GDM1 (cell line): ENCODE measurements around the gene ITGA11.
"Not testable (repeated sequence)": the region's sequence is repeated elsewhere in the genome, so short reads cannot be mapped to it uniquely, and the experiment has no call there.

Source experiments
- DNase-seq: peaks from one replicate; lab custom pipeline; 2025; lab: John Stamatoyannopoulos, UW

The ITGA11 gene

DNA sequence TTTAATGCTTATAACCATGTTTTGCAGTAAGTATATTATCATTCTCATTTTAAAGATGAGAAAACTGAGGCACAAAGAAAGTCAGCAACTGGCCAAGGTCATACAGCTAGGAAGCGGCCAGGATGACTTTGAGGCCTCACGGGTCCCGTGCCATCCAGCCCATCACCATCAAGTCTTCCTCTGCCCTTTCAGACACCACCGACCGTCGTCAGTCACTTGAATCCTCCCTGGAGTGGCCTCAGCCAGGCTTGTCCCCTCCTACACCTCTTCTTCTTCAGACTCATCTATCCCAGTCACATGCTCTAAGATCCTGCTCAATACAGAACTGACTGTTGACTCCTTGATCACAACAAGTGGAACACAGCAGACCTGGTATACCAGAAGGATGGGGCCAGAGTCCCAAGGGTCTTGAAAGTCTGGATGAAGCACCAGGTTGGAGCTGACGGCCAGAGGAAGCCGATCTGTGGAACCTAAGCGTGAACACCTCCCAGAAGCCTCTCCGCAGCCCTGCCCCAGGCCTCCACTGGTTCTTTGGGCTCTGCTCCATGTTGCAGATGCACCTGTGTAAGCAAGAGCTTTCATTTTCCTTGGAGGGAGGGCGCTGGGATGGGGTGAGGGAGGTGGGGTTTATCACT, 22.1 kb downstream of the ITGA11 start:
- DNase-seq = no peak

DNA sequence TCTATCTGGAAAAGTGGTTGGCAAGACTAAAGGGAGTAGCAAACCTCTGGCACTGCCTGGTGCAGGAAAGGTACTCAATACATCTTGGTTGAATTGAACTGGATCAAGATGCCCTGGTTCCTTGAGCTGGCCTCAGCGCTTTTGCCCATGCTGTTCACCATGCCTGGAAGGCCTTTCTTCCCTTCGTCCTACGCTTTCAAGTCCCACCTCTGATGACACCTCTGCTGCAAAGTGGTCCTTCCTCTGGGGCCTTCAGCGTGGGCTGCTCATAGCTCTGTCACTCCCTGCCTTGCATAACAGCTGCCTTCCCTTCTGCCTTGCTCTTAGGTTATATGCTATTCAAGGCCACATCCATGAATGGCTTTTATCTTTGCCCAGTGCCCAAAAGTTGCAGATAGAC, 23.0 kb downstream of the ITGA11 start:
- no peak for DNase-seq

DNA sequence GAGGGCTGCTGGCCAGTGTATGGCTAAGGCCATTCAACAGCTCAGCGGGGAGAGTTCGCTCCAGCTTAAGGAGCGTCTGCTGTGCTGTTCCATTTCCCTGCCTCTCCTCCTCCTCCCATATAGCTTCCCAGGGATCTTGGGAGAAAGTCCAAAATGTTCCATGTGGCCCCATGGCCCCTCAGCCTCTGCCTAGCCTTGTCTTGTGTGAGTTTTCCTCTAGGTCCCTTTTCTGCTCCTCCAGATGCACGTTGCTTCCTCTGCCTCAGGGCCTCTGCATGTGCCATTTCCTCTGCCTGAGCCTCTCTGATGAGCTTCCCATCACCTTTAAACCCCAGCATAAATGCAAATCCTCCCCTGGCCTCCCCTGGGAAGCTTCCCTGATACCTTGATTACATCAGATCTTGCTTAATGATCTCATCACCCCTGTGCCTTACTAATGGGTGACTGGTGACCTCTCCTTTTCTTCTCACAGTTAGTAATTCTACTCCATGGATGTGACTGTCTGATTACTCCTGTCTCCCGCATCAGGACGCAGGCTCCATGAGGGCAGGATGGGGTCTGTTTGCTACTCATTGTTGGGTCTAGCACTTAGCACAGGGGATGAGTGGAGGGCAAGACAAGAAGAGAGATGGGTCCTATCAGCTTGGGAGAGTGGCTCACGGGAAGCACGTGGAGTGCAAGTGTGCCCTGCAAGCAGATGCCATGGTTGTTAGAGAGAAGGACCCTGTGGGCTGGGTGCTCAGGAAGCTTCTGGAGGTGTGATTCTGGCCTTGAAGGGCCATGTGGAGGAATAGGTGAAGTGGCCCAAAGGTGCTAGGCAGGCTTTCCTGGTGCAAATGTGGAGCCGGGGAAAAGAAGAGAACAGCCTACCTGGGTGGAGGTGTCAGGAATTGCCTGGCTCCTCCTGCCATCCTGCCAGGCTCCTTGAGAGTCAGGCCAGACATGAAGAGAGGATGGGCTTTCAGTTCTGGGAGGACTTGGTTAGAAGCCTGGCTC, 23.8 kb downstream of the ITGA11 start:
- no peak for DNase-seq

DNA sequence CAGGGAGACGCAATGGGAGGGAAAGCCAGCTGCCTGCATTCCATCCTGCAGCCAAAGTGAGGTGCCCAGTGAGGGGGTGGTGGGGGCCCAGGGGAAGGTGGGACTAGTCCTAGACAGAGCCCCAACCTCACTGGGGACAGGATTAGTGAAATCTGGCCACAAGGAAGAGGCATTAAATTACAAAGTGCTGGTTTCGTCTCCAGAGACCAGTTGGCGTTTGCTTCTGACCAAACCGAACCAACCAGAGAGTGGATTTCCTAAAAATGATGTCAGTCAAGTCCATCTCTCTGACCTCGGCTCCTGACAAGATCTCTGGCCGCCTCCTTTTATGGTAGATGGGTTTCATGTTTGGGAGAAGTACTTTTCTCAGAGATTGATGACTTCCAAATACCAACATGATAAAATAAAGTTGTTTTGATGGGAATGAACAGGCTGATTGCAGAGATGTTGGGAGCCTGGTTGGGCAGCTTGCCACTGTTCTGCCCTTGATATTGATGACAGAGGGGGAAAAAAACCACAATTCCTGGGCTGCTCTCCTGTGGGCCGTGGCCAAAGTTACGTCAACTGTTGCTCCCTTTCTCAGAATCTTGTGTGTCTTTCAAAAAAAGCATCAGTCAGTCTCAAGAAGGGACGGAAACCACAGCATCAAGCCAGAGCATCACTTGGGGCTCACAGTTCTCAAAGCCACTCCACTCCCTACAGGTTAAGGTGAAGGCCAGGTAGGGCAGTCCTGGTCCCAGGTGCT, 24.6 kb downstream of the ITGA11 start:
- no peak for DNase-seq

GRCh38 chr15:68405378-68406250, 26.3 kb downstream of the ITGA11 start:
- no peak for DNase-seq

- no peak for DNase-seq
These were observed 27.7 kb downstream of the ITGA11 start for GRCh38 chr15:68404056-68404798.

DNA sequence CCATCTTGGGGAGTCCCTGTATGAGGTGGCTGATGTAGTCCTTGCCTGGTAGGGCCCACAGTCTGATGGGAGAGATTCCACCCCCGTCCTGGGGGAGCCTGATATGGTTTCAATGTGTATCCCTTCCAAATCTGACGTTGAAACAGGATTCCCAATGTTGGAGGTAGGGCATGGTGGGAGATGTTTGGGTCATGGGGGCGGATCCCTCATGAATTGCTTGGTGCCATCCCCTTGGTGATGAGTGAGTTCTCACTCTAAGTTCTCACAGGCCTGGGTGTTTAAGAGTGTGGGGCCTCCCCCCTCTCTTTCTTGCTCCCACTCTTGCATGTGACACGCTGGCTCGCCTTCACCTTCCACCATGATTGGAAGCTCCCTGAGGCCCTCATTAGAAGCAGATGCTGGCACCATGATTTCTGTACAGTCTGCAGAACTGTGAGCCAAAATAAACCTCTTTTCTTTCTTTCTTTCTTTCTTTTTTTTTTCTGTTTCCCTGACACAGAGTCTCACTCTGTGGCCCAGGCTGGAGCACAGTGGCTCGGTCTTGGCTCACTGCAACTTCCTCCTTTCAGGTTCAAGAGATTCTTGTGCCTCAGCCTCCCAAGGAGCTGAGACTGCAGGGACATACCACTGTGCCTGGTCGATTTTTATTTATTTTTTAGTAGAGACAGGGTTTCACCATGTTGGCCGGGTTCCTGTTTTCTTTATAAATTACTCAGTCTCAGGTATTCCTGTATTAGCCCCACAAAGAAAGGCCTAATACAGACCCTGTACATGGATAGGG, 28.6 kb downstream of the ITGA11 start:
- no peak for DNase-seq

- DNase-seq = no peak
These were observed 29.4 kb downstream of the ITGA11 start for GRCh38 chr15:68402432-68403160.

- no peak for DNase-seq
These were observed 30.2 kb downstream of the ITGA11 start for GRCh38 chr15:68401496-68402431.

GRCh38 chr15:68400066-68400456, 31.9 kb downstream of the ITGA11 start:
- DNase-seq = no peak

DNA sequence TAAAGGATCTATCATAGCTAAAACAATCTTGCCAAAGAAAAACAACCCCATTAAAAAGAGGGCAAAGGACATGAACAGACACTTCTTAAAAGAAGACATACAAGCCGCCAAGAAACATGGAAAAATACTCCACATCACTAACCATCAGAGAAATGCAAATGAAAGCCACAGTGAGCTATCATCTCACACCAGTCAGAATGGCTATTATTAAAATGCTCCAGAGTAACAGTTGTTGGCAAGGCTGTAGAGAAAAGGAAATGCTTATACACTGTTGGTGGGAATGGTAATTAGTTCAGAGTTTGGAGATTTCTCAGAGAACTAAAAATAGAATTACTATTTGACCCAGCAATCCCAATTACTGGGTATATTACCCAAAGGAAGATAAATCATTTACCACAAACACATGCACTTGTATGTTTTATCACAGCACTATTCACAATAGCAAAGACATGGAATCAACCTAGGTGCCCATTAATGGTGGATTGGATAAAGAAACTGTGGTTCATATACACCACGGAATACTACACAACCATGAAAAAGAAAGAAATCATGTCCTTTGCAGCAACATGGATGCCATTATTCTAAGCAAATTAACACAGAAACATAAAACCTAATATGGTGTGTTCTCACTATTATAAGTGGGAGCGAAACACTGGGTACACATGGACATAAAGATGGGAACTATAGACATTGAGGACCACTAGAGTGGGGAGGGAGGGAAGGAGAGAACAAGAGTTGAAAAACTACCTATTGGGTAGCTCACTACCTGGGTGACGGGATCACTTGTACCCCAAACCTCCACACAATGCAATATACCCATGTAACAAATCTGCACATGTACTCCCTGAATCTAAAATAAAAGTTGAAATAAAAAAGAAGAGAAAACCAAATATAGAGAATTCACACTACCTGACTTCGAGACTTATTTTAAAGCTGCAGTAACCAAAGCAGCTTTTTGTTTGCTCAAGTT, 32.6 kb downstream of the ITGA11 start:
- no peak for DNase-seq

DNA sequence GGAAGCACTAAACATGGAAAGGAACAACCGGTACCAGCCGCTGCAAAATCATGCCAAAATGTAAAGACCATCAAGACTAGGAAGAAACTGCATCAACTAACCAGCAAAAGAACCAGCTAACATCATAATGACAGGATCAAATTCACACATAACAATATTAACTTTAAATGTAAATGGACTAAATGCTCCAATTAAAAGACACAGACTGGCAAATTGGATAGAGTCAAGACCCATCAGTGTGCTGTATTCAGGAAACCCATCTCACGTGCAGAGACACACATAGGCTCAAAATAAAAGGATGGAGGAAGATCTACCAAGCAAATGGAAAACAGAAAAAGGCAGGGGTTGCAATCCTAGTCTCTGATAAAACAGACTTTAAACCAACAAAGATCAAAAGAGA, 34.0 kb downstream of the ITGA11 start:
- DNase-seq = not testable (repeated sequence)

GRCh38 chr15:68396068-68396467, 35.9 kb downstream of the ITGA11 start:
- DNase-seq = no peak

DNA sequence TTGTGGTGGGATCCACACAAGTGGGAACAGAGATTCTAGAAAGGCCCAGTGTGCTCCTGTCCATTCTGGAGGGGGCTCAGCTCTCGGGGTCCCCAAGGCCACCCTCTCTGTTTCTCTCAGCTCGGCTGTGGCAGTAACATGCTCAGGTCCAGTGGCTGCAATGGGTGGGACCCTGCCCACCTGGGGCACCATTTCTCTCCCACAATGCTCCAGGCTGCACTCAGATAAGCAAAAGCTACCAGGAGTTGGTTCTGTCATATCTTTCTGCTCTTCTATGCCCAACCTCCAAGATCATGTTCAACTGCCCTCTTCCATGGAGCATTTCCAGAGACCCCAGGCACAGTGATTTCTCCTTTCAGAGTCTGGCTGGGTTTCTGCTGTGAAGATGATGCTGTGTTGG, 40.8 kb downstream of the ITGA11 start:
- DNase-seq = no peak

- DNase-seq = no peak
These were observed 41.8 kb downstream of the ITGA11 start for GRCh38 chr15:68389936-68390817.
